ENCODE measurements around the gene SUPT20HL2.
"Not testable (repeated sequence)": the region's sequence is repeated elsewhere in the genome, so short reads cannot be mapped to it uniquely, and the experiment has no call there.

The SUPT20HL2 gene

DNA sequence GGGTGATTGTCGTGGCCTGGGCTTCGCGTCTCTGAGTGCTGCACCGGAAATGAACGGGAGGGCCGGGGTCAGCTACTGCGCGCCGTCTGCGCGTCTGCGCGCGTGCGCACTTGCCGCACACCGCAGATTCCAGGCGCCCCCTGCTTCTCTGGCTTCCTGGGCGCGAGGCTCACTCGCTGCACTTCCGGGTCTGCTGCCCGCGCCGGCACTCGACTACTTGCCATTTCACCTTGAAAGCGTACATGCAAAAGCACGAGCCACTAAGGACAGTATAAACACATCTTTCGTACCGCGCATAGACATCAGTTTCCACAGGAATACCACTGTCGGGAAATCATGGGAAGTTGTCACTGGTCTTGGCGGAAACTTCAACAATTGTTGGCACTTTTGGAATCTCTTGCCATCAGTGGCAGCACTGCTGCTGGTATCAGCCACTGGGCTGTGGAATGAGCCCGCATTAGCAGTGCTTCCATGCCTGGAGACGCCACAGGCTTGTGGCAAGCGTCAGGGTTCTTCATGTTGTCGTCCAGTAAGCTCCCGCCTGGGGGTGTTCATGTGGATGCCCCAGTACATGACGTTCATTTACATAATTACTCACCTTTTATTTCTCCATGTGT lies at the start of gene SUPT20HL2:
SUPT20HL2 (minus strand) TSS at position 51 of the 617 bp plus-strand sequence. CDS start 754 bp downstream, outside the sequence.
- DNase-seq, result no peak

DNA sequence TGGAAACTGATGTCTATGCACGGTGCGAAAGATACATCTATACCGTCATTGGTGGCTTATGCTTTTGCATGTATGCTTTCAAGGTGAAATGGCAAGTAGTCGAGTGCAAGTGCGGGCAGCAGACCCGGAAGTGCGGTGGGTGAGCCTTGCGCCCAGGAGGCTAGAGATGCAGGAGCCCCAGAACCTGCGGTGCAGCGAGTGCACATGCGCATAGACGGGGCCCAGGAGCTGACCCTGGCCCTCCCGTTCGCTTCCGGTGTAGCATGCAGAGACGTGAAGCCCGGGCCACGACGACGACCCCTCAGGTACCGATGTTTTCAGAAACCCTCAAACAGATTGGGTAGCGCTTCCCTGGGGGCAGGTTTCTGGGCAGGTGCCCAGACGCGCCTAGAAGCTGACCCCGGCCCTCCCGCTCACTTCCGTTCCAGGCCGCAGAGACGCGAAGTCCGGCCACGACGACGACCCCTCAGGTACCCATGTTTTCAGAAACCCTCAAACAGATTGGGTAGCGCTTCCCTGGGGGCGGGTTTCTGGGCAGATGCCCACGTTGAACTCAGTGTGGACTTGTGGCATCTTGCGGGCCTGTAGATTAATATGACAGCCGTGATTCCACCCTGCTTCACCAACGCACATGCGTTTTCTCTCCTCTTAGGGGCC lies 48.3 kb upstream of the SUPT20HL2 start:
- not testable (repeated sequence) for DNase-seq

DNA sequence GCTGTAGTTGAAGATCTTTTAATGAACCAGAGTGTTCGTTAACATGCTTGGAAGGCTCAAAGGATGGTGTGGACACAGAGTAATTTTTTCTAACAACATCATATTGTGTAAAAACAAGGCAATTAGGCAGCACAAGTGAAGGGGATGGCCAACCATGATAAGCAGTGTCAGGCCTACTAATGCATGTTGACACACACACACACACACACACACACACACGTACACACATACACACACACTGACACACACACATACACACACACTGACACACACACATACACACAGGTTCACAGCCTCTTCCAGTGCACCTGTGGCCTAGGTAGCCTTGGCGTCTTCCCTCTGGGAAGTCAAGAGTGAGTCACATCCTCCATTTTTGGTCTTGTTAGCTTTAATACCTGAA lies 46.4 kb upstream of the SUPT20HL2 start, which contains the start of gene SUPT20HL1:
SUPT20HL1 (plus strand) TSS at position 368 of the 400 bp plus-strand sequence. CDS start 2,122 bp downstream, outside the sequence.
- DNase-seq, result no peak

DNA sequence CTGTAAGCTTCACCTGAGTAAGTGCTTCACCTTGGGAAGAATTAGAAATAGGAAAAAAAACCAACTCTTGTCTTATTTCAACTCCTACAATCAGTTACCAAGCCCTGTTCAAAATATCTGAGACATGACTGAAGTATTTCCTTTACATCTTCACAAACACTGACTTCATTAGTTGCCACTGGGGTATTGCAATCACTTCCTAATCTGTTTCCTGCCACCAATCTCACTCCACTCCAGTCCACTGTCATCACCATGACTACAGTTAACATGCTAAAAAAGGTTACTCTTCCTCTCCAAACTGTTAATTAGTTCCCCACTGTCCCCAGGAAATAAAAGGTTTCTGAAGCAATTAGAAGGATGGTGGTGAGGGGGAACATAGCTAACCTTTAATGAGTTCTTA lies 43.2 kb upstream of the SUPT20HL2 start:
- no peak for DNase-seq

DNA sequence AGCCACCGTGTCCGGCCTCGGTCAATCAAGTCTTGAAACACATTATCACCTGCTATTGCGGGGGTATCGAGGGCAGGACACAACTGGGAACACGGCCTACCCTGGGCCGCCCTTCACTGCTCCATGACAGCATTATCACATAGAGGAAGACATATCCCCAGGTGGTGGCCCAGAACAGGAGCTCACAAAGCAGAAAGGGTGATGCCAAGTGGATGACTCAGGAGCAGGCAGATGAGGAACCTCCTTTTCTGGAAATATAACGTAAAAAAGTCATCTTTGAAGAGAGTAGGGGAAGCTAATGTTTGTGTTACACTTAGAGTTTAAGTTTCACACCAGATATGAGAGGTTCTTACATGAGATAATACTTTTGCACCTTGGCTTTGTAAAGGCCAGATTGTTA lies 41.2 kb upstream of the SUPT20HL2 start:
- DNase-seq, result no peak

DNA sequence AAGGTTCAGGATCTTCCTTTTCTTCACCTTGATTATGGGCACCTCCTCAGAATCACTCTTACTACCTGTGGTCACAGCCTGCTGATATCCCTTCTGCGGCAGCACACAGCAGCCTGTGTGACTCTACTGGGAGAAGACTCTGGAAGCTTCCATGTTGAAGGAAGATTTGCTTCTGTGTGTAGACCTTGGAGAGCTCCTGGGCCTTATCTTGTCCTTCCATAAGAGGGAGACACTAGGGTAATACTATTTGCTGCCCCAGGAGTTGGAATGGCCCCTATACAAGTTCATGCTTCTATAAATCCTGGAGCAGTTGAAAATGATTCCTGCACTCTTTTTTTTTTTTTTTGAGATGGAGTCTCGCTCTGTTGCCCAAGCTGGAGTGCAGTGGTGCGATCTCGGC lies 36.3 kb upstream of the SUPT20HL2 start:
- DNase-seq, result no peak

DNA sequence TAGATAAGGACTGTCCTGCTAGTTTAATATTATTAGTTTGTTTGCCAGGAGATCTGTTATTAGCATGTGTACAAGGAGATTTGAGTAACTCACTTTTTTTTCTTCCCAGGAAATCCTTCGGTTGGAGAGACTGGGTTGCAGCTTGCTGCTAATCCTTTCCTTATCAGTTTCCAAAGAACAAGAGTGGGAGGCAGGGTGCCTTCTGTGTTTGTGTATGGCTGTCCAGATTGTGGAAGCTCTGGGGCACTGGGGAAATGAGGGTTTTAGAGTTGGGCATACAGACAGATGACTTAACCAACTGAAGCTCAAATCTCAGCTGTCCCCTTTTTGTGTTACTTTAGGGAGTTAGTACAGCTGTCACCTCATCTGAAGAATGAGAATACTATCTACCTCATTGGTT lies 34.0 kb upstream of the SUPT20HL2 start:
- DNase-seq, result no peak

DNA sequence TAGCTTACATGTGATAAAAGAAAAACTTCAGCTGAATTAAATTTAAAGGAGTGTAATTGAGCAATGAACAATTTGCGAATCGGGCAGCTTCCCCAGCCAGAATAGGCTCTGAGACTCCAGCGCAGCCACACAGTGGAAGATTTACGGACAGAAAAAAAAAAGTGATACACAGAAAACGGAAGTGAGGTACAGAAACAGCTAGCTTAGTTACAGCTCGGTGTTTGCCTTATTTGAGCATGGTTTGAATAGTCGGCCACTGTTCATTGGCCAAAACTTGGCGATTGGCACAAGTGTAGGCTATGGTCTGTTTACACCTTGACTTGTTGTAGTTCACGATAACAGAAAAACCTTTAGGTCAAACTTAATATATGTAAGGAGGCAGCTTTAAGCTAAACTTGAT lies 29.9 kb upstream of the SUPT20HL2 start:
- peak; percentile 15 for DNase-seq

DNA sequence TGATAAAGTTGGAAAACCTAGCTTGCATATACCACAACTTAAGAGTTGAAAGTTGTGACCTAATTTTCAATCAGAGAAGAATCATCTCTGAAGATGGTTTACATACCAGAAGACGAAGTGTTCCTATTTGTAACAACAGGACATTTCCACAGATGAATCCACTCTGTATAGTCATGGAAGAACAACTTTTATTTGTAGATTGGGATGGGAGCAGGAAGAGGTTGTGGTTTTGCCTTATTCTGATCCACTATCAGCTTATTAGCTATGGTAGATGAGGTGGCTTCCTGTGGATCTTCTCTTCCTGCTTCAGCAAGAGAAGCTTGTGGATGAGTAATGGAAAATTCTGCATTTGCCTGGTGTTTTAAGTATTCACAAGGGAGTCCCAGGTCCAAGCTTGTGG lies 27.9 kb upstream of the SUPT20HL2 start:
- DNase-seq, result no peak

DNA sequence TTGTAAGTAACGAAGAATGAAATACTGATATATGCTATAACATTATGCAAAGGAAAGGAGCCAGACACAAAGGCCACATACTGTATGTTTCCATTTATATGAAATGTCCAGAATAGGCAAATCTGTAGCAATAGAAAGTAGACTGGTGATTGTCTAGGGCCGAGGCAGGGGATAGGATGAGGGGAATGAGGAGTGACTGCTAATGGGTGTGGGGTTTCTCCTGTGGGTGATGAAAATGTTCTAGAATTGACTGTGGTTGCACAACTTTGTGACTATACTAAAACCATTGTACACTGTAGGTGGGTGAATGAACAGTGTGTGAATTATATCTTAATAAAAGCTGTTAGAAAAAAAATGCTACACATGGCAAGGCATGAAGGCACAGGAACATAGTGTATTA lies 26.6 kb upstream of the SUPT20HL2 start:
- no peak for DNase-seq

DNA sequence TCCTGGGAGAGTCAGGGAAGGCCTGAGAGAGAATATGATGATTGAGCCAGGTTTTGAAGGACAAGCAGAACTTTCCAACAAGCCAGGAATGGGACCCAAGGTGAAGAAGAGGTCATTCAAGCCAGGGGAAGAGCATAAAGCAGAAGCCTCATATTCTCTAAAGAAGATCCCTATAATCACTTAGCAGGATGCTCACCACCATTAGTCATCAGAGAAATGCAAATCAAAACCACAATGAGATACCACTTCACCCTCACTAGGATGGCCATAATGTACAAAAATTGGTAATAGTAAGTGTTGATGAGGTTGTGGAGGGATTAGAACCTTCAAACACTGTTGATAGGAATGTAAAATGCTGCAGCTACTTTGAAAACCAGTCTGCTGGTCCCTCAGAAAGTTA lies 26.0 kb upstream of the SUPT20HL2 start:
- DNase-seq, result no peak

DNA sequence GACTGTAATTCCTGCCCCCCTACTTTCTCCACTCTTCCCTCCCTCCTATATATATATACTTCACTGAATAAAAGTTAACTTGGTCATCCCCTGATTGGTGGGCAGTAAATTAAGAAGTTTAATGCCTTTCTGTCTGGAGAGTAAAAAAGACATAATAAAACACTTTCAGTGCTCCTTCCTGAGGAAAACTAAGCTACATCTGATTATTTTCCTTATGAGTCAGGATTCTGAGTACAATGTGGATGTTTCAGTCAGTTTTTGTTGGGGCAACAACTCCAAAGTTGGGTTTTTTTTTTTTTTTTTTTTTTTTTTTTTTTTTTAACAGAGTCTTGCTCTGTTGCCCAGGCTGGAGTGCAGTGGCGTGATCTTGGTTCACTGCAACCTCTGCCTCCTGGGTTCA lies 22.0 kb upstream of the SUPT20HL2 start:
- DNase-seq, result no peak

DNA sequence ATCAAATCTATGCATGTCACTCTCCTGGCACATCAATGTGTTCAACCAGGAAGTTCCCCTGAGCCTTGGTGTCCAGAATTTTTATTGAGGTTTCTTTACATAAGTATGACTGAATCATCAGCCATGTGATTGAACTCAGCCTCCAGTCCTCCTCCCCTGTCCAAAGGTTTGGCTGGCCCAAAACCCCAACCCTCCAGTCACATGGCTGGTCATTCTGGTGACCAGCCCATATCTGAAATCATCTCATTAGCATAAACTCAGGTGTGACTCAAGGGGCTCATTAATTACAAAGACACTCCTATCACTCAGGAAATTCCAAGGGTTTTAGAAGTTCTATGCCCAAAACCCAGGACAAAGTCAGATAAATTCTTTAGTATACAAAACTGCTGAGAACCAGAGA lies 20.6 kb upstream of the SUPT20HL2 start:
- no peak for DNase-seq

DNA sequence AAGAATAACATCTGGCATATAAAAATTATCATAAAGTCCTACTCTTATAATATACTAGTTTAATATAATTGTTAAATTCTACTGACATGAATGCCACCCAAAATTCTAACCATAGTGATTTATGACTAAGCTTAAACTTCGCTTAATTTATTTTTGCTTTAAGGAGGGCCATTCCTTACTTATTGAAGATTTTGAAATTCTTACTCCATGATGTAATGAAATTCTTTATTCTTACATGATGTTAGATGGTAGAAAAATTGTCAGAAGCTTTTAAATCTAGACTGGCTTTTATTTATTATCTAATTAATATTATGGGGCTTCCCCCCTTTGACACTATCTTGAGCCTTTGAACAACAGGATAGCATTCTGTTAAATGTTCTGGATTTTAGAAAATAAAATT lies 19.5 kb upstream of the SUPT20HL2 start:
- DNase-seq, result no peak

DNA sequence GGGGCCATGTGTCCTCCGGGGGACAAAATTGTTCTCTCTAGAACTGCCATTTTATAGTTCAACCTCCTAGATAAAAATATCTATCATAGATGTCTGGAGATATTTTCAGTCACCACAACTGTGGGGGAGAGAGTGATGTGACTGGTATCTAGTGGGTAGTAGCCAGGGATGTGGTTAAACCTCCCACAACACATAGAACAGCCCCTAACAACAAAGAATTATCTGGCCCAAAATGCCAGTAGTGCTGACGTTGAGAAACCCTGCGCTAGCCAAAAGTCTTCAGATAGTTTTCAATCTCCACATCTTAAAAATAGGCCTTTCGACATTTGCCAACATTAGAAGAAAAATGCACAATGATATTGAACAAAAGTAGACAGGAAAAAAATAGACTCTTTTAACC lies 19.0 kb upstream of the SUPT20HL2 start:
- no peak for DNase-seq

DNA sequence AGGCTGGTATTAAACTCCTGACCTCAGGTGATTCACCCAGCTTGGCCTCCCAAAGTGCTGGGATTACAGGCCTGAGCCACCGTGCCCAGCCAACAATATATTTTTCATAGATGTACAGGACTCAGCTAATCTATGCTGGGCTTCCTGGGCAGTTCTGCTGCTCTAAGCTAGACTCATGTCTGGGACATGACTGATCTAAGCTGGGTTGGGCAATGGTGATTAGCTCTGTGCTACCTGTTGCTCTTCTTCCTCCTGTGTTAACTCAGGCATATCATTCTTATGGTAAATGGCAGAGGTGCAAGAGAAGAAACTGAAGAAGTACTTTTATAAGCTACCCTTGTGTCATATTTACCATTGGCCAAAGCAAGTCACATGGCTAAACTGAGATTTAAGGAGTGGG lies 11.4 kb upstream of the SUPT20HL2 start:
- no peak for DNase-seq

DNA sequence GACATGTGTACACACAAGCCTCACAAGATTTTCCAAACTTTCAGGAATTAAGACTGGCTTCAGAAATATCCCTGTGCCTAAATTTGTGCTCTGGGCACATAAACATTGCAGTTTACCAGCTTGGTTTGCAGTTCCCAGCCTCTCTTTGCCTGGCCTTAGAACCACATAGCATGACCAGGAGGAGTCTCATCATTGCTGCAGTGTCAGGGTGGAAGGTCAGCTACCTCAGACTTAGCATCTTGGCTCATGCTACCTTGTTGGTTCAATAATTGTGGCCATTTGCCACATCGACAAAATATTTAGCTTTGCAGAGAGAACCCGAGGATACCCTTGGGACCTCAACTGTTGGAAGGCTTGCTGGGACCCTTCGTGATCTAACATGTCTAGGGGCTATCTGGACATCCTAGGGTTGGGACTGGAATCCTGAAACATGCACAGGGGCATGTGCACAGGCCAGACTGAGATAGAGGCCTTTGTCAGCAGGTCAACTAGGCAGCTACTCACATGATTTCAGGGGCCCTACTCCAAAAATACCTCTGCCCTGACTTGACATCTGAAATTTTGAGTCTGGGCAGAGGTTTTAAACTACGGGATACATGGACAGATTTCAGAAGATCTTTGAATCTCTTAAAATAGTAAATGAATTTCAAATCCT lies 8.0 kb upstream of the SUPT20HL2 start:
- no peak for DNase-seq

DNA sequence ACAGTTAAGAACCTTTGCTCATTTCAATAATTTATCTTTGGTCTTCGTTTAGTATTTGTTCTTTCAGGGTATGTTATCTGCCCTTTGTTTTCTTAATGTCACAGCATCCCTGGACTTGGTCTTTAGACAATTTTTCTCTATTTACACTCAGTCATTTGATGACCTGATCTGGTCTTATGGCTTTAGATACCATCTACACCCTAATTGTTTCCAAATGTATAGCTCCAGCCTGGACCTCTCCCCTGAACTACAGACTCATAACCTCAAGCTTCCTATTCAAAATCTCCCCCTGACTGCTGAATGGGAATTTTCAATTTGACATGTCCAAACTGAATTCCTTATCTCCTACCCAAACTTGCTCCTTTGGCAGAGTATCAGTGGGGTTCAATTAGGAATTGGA lies 3.7 kb upstream of the SUPT20HL2 start:
- no peak for DNase-seq

DNA sequence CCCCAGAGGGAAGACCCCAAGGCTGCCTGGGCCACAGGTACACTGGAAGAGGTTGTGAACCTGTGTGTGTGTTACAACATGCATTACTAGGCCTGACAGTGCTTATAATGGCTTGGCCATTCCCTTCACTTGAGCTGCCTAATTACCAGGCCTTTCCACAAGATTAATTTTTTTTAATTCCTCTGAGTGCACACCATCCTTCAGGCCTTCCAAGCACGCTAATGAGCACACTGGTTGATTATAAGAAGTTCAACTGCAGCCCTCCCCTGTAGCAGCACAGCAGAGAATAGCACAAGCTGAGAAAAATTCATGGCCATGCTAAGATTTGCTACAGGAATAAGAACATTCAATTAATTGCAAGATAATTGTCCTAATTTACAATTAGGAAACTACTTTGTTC lies 2.2 kb upstream of the SUPT20HL2 start:
- no peak for DNase-seq

DNA sequence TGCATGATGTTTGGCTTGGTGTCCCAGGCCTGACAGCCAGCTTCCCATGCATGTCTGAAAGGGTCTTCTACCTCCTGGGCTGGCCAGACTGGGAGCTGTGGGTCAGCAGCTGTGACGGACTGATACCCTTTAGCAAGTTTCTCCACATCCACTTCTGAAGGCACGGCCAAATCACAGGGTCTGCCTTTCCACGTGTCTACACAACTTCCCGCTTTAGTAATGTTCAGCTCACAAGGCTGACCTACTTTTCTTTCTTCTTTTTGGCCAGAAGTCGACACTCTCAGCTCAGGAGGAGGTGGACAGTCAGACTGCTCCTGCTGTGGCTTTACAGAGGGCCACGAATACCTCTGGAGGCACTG lies 1.6 kb downstream of the SUPT20HL2 start:
- not testable (repeated sequence) for DNase-seq

DNA sequence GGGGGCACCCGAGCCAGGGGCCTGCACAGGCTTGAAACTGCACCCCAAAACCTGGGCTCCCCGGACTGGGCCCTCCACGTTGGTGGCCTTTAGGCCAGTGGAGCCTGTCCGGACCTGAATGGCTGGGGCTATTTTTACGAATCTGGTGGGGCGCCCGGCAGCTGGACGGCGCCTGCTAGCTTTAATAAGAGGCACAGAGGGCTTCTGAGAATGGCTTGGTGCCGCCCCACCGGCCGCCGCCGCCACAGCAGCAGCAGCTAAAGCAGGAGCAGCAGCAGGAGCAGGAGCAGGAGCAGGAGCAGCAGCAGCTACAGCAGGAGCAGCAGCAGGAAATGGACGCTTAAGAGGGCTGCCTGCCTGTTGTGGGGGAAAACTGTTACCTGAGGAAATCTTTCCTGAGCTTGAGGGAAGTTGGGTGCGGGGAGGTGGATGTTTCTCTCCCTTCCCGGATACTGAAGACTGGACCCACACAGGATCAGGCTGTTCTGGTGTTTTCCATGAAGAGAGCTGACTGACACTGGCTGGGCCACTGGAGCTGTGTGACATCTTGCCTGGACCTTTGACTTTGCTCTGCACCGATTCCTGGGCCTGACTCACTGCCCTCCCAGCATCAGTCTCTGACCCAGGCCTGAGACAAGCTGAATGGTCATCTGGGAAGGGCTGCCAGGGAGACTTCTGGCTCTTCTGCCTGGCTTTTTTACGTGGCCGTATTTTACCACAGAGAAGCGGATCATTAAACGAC lies 2.2 kb downstream of the SUPT20HL2 start:
- not testable (repeated sequence) for DNase-seq

DNA sequence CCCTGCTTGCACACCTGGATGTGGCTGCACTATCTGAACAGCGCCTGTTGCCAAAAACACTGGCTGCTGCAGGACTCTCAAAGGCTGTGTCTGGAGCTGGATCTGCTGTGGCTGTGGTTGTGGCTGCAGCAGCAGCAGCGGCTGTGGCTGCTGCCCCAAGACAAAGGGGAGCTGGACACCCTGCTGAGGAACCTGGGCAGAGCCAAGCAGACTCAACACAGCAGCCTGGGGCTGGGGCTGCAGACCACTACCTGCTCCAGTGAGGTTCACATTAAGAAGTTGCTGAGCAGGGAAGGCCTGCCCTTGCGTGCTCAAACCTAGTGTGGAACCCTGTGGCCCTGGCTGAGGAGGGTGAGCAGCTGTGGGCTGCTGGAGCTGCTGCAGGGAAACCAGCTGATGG lies 3.0 kb downstream of the SUPT20HL2 start:
- not testable (repeated sequence) for DNase-seq

DNA sequence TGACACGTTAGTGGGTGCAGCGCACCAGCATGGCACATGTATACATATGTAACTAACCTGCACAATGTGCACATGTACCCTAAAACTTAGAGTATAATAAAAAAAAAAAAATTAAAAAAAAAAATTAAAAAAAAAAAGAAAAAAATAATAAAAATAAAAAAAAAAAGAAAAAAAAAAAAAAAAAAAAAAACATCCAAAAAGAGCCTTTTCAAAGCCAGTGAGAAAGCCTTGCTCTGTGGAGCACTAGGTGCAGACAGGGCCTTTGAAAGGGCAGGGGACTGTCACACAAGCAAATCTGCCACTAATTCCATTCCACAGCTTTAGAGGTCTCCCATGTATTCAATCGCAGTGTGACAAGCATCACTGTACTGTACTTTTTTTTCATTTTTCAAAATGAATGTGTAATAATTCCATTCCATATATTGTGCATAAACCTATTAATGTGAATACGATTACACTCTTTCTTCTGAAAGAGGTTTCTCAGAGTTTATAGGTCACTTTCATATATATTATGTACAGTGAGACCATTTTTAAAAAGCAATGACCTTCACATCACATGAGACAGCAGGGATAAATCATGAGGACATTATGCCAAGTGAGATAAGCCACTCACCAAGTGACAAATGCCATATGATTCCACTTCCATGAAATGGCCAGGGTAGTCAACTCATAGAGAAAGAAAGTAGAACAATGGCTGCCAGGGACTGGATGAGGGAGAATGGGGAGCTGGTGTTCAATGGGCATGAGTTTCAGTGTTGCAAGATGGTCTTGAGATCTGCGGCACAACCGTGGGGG lies 4.1 kb downstream of the SUPT20HL2 start:
- DNase-seq, result not testable (repeated sequence)
